Tibial artery (tissue), 4 donors: ENCODE measurements around the gene PFDN5.
A peak's percentile ranks its signal among the peaks of the same experiment; 100 is the strongest.

Experiments
- DNase-seq, 2 donors: peaks; one replicate each; pipeline ENCODE4 v3.0.0-alpha.2; 2019
- H3K27ac ChIP-seq, 2 donors: fragments of 200-600 bp; sonication (generic) in 1 of 2; 1 replicate in 1 of 2; 2 replicates in 1 of 2; pipeline ENCODE4 v1.5.1; 2018 to 2019; ENCODE audit warnings: mild to moderate bottlenecking in 1 of 2
- H3K27me3 ChIP-seq, 2 donors: fragments of 200-600 bp; sonication (generic) in 1 of 2; one replicate each; pipeline versions ENCODE4 v1.5.1 to v1.6.0; 2016 to 2019
- H3K36me3 ChIP-seq, 3 donors: fragments of 200-600 bp; sonication (generic) in 2 of 3; one replicate each; pipeline ENCODE4 v1.5.1; 2016 to 2019; ENCODE audit warnings: mild to moderate bottlenecking in 2 of 3
- H3K4me1 ChIP-seq, 4 donors: fragments of 200-600 bp; sonication (generic) in 2 of 4; 1 replicate in 3 of 4; 2 replicates in 1 of 4; pipeline ENCODE4 v1.5.1; 2016 to 2019
- H3K4me3 ChIP-seq, 2 donors: fragments of 200-600 bp; sonication (generic) in 1 of 2; 1 replicate in 1 of 2; 2 replicates in 1 of 2; pipeline ENCODE4 v1.5.1; 2018 to 2019; ENCODE audit warnings: mild to moderate bottlenecking in 2 of 2
- H3K9me3 ChIP-seq, 3 donors: fragments of 200-600 bp; sonication (generic) in 1 of 3; one replicate each; pipeline ENCODE4 v1.5.1; 2016 to 2019
- intact Hi-C: fragments of 100-400 bp; cut with DNase I; formaldehyde crosslinking; loops from one replicate; pipeline ENCODE4 v1.15.0; 2023; ENCODE audit warnings: low total_unique reads
- TF ChIP-seq, protein P1 (sequence below), 2 experiments: fragments of 200-600 bp in 1 of 2; fragments of 450-650 bp in 1 of 2; IDR thresholded peaks; one replicate each; pipeline ENCODE4 v1.5.1; 2017 to 2019; ENCODE audit warnings: antibody characterized with exemption in 2 of 2, mild to moderate bottlenecking in 1 of 2, moderate library complexity in 1 of 2

Gene PFDN5

DNA sequence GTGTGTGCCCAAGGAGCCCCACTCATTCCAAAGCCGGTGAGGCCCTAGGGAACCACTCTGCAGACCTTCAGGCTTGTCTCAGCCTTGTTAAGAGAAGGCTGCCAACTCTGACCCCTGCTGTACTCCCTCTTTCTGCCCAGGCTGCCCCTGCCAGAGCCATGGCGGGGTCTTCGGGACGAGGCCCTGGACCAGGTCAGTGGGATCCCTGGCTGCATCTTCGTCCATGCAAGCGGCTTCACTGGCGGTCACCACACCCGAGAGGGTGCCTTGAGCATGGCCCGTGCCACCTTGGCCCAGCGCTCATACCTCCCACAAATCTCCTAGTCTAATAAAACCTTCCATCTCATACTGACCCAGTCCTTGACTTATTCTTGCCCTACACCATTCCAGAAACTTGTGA is 11.5 kb downstream of the PFDN5 start:
- Histone ChIP-seq H3K9me3 (no peaks in the 10 kb centered on the region), H3K27me3 (no peaks in the 10 kb centered on the region), H3K4me3 (no peak overlapping the region), H3K27ac (no peak overlapping the region), H3K4me1 (peaks cover 0 to 8% (median 5%) of the 10 kb centered on the region in 4 donors), H3K36me3 (peaks cover 59 to 98% (median 66%) of the 10 kb centered on the region in 3 donors)
- intact Hi-C loops, result no loop called here
- TF ChIP-seq, protein P1, sequence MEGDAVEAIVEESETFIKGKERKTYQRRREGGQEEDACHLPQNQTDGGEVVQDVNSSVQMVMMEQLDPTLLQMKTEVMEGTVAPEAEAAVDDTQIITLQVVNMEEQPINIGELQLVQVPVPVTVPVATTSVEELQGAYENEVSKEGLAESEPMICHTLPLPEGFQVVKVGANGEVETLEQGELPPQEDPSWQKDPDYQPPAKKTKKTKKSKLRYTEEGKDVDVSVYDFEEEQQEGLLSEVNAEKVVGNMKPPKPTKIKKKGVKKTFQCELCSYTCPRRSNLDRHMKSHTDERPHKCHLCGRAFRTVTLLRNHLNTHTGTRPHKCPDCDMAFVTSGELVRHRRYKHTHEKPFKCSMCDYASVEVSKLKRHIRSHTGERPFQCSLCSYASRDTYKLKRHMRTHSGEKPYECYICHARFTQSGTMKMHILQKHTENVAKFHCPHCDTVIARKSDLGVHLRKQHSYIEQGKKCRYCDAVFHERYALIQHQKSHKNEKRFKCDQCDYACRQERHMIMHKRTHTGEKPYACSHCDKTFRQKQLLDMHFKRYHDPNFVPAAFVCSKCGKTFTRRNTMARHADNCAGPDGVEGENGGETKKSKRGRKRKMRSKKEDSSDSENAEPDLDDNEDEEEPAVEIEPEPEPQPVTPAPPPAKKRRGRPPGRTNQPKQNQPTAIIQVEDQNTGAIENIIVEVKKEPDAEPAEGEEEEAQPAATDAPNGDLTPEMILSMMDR (IDR thresholded peaks at IDR 0.05), result no peak
- no peak for DNase-seq

DNA sequence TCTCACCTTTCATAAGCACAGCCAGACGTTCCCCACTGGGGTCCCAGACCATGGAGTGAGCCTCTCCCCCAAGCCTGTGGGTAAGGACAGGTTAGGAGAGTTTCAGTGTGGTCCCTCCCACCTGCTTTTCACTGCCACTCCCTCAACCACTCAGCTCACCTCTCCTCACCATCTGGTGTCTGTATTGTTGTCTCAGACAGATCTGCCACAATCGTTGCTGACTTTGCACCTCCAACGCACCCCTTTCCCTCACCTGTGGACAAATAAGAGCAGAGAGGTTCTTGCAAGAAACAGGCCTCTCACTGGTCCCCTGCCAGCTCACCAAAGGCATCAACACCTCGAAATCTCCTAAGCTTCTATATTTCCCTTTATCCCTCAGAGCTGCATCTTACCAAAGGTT is 12.9 kb downstream of the PFDN5 start:
- intact Hi-C loops, result no loop called here
- TF ChIP-seq, protein P1 (IDR thresholded peaks at IDR 0.05), result no peak
- Histone ChIP-seq H3K9me3 (no peaks in the 10 kb centered on the region), H3K27me3 (no peaks in the 10 kb centered on the region), H3K36me3 (peaks cover 52 to 89% (median 55%) of the 10 kb centered on the region in 3 donors), H3K4me1 (no peaks in the 10 kb centered on the region), H3K4me3 (no peak overlapping the region), H3K27ac (no peak overlapping the region)
- no peak for DNase-seq

DNA sequence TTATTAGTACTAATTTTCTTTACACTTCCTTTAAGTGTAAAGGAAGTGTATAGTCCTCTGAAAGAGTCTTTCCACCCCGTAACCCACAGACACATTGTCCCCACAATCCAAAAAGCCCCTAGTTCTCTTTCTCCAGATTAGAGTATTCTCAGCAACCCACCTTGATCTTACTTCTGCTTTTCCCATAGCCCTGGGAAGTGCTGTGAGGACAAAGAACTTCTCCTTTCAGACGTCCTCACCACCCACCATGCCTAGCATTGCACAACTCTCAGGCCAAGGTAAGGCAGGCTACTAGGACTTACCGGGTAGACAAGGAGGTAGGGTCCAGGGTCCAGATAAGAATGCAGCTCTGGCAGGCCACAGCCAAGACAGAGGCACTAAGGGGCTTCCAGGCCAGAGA is 18.7 kb downstream of the PFDN5 start:
- no peaks in the 10 kb centered on the region for H3K9me3 ChIP-seq
- peaks cover 32 to 82% (median 42%) of the 10 kb centered on the region in 3 donors for H3K36me3 ChIP-seq
- no peak overlapping the region for H3K4me3 ChIP-seq
- no peak for DNase-seq
- H3K27ac ChIP-seq, result no peak overlapping the region
- TF ChIP-seq, protein P1 (IDR thresholded peaks at IDR 0.05), result no peak
- intact Hi-C loops, result no loop called here
- H3K27me3 ChIP-seq, result no peaks in the 10 kb centered on the region
- H3K4me1 ChIP-seq, result peaks cover 0 to 4% (median 0%) of the 10 kb centered on the region in 4 donors

DNA sequence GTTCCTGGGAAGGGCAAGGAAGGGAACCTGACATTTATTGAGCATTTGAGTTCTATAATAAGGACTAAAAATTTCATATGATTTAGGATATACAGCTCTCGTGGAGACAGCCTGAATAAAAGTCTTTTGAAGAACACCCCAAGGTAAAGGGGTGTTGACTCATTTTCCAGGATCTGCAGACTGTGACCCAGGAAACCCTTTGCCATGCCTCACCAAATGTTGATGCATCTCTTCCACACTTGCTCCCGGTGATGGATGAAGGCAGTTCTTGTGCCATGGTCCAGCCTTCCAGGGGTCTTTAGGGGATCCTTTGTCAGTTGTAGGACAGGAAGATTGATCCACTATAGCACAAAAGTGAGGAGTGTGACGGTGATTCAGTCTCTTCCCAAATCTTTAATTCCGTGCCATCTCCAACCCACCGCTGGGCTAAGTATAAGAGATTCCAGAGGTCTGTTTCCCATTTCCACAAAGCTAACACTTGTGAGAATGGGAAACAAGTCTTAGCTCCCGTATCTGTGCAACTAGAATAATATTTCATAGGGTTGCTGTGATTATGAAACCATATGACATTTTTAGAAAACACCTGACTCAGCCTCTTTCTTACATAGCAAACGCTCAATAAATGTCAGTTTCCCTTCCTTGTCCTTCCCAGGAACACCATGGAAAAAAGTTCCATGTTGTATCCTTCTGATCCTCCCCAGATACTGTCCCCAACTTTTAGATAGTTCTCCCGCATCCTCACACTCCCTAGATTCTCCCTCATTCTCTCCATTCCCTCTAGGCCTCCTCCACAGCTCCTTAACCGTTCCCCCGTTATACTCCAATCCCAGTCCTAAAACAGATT is 25.2 kb downstream of the PFDN5 start:
- Histone ChIP-seq H3K9me3 (no peaks in the 10 kb centered on the region), H3K4me3 (peak overlapping the region; percentile 59 to 70), H3K27me3 (no peaks in the 10 kb centered on the region), H3K4me1 (peaks cover 8 to 42% (median 23%) of the 10 kb centered on the region in 4 donors), H3K36me3 (peaks cover 0 to 31% (median 14%) of the 10 kb centered on the region in 3 donors), H3K27ac (peak overlapping the region; percentile 73 to 91)
- intact Hi-C loops, result no loop called here
- DNase-seq, result no peak
- TF ChIP-seq, protein P1 (IDR thresholded peaks at IDR 0.05), result no peak

DNA sequence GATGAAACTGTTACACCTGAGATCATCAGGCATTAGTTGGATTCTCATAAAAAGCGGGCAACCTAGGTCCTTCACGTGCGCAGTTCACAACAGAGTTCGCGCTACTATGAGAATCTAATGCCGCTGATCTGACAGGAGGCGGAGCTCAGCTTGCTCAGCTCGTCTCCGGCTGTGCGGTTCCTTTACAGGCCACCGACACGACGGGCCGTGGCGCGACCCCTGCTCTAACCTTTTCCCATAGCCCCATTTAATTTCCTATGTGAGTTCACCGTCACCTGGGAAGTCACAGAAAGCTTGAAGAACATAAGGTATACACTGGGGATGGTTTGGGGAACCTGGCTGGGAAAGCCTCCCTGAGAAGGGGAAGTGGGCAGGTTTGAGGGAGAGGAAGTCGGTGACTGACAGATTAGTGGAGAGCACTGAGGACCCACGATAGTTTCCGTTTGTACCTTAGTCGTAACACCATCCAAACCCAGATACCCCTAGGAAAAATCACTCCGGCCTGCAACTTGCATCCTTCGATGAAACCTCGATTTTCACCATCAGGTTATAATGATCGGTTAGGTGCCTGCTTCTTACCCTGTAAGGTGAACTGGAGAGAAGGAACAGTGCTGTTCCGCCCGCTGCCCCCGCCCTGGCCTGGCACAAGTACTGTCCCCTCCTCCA is 28.9 kb downstream of the PFDN5 start:
- H3K27me3 ChIP-seq, result no peaks in the 10 kb centered on the region
- H3K4me3 ChIP-seq, result peak overlapping the region; percentile 69 to 84
- peak overlapping the region; percentile 90 to 91 for H3K27ac ChIP-seq
- intact Hi-C loops, result loop anchor here (2.0 kb wide), 1 partner anchor 21 kb away; no protein-coding TSS in a partner anchor
- peaks cover 0 to 1% (median 0%) of the 10 kb centered on the region in 3 donors for H3K36me3 ChIP-seq
- no peak for DNase-seq
- H3K9me3 ChIP-seq, result no peaks in the 10 kb centered on the region
- peaks cover 8 to 44% (median 25%) of the 10 kb centered on the region in 4 donors for H3K4me1 ChIP-seq
- TF ChIP-seq, protein P1 (IDR thresholded peaks at IDR 0.05), result no peak
